HG03159 (cell line): ENCODE results near the gene ASXL2.
"Not testable (repeated sequence)": the region's sequence is repeated elsewhere in the genome, so short reads cannot be mapped to it uniquely, and the experiment has no call there.

ENCODE experiments used
- ATAC-seq: cut with Tn5 transposase; IDR thresholded peaks from one replicate; pipeline ENCODE4 v1.9.1; 2021; ENCODE audit warnings: mild to moderate bottlenecking, moderate library complexity; ENCODE audit not compliant: unreplicated experiment

ASXL2 gene

GRCh38 chr2:25838152-25838756, 40.0 kb downstream of the ASXL2 start:
- no peak for ATAC-seq

DNA sequence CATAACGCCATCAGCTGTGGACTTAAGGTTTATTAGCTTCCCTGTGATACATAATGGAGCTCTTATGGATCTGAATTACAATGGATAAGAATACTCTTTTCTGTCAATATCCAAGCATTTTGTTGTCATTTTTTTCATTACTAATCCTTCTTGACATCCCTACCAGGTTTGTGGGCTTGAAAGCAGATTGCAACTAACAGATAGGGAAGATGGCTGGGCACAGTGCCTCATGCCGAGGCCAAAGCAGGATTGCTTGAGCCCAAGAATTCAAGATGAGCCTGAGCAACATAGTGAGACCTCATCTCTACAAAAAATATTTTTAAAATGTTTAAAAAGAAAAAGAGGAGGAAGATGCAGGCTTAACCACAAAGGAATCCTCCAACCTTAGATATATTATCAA, 42.4 kb downstream of the ASXL2 start:
- no peak for ATAC-seq

DNA sequence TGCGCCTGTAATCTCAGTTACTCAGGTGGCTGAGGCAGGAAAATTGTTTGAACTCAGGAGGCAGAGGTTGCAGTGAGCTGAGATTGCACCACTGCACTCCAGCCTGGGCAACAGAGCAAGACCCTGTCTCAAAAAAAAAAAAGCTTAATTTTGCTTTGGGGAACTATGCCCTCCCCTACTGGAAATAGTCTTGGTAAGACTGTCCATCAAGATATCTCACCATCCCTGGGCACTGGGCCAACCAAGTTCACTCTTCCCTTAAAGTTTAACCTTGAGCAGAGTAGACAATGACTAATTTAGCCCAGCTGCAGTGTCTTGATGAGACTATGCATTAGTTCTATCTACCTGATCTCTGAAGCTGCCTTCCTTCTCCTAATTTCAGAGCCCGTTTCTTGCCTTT, 44.7 kb downstream of the ASXL2 start:
- no peak for ATAC-seq

- no peak for ATAC-seq
Measured at GRCh38 chr2:25832897-25833296, 45.4 kb downstream of the ASXL2 start.

DNA sequence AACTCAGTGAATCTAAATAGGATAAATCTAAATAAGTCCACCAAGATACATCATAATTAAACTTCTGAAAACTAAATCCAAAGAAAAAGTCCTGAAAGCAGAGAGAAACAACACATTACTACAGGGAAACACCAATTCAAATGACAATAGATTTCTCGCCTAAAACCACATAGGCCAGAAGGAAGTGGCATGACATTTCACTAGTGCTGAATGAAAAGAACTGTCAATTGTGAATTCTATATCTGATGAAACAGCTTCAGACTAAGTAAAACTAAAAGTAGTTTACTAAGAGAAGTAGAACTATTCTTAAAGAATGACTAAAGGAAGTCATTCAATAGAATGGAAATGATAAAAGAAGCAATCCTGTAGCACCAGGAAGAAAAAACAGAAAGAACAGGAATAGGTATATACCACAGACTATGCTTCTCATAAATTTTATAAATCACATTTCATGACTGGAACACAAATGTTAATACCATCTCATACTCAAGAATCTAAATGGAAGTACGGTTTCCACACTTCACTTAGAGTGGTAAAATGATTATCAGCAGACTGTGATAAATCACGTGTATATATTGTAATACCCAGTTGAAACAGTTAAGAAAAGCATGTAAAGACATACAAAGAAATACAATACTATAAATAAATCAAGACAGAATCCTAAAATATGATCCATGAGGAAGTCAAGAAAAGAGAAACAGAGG, 46.4 kb downstream of the ASXL2 start:
- ATAC-seq, result no peak

- no peak for ATAC-seq
Measured at GRCh38 chr2:25829828-25830227, 48.5 kb downstream of the ASXL2 start.

DNA sequence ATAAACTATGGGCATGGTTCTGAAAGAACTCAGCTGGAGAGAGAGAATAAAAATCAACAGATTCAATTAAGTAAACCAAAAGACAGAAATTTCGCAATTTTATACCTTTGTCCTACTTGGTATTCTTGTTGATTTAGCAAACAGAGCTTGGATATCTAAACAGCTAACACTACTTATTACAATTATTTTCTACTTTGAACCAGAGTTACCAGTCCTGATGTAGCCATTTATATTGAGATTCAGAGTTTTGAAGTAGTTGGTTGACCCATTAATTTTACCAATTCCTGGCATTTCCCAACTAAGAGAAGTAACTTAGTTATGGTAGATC, 48.9 kb downstream of the ASXL2 start:
- ATAC-seq, result no peak

- not testable (repeated sequence) for ATAC-seq
Measured at GRCh38 chr2:25828532-25829376, 49.5 kb downstream of the ASXL2 start.

DNA sequence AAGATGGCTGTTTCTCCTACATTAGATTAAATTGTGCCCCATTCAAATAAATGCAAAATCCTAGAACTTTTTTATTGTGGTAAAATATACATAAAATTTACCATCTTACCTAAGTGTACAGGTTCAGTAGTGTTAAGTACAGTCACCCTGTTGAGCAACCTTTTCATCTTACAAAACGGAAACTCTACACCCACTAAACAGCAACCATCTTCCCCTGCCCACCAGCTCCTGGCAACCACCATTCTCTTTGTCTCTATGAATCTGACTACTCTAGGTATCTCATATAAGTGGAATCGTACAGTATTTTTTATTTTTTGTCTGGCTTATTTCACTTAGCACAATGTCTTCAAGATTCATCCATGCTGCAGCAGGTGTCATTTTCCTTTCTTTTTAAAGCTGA, 53.0 kb downstream of the ASXL2 start:
- no peak for ATAC-seq

DNA sequence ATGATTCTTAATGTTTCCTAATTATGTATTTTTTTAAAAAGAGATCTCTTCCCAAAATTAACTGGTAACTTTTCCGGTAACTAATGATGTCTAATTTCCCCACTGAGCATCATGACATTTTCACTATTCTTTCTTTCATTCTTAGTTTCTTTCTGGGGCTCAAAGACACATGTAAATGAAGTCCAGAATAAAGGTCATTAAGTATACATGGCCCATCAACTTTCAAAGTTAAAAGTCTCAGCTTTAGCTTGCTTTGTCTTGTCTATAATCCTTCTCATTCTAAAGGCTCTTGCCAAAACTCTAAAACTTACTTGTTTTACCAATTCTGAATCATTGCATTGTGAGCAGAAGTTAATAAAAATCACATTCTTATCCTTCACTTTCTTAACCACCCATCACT, 53.6 kb downstream of the ASXL2 start:
- ATAC-seq, result no peak

DNA sequence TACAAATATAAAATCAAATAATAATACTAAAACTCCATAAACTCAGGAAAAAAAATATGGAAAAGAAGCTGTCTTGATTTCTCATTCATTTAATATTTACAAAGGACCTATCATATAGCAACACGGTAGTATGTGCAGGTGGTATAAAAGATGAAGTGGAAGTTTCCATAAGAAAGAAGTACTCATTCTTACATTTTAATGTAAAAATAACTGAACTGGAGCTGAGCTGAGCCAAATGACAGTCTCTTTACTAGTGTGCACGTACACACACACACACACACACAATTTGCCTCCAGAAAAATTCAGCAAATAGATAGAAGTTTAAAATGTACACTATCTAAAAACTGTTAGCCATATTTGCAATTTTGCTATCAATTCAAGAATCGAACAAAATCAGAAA, 54.1 kb downstream of the ASXL2 start:
- ATAC-seq, result no peak

DNA sequence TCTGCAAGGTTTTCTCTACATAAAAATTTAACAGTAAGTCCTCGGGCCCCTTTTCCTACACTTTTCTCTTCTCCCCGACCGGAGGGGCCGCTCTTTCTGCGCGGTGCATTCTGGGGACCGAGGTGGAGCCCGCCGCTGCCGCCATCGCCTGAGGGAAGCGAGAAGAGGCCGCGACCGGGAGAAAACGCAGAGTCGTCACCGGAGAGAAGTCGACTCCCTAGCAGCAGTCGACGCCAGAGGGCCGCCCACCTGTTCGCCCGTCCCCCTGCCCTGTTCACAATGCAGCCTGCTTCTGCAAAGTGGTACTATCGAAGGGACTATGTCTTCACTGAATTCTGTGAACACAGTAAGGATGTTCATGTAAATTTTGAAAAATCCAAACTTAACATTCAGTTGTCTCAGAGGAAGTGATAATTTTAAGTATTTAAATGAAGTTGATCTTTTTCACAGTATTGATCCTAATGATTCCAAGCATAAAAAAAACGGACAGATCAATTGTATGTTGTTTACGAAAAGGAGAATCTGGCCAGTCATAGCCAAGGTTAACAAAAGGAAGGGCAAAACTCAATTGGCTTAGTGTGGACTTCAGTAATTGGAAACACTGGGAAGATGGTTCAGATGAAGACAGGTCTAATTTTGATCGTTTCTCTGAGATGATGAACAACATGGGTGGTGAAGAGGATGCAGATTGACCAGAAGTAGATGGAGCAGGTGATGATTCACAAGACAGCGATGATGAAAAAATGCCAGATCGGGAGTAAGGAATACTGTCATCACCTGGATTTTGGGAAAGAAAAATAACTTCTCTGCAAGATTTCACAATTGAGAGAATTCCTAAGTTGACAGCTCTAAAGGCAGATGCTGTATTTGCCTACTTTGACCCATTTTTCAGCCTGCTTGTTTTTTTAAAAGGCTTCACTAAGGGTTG, 55.8 kb downstream of the ASXL2 start:
- ATAC-seq, result no peak

DNA sequence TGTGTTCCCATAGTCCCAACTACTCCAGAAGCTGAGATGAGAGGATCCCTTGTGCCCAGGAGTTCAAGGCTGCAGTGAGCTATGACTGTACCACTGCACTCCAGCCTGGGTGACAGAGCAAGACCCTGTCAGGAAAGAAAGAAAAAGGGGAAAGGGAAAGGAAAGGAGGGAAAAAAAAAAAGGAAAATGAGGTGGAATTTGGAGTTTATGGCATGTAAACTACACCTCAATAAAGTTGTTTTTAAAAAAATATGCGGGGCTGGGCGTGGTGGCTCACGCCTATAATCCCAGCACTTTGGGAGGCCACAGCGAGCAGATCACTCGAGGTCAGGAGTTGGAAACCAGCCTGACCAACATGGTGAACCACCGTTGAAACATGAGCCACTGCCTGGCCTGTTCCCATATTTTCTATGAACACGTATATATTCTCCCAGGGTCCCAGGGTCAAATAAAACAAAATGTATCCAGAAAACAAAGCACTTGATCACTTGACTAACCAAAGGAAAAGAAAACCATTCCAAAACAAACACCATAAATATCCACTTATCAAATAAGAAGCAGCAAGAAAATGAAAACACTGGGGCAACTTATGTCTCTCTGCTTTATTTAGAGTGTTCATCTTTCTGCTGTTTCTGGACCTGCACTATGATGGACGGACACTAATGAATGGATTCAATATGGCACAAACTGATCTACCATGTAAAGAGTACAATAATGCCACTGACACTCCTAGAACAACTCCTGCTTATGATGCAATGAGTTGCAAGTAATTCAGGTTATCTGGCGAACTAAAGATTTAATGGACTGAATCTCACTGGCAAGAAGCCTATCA, 56.8 kb downstream of the ASXL2 start:
- no peak for ATAC-seq

GRCh38 chr2:25819597-25820039, 58.7 kb downstream of the ASXL2 start:
- ATAC-seq, result no peak

GRCh38 chr2:25817630-25818029, 60.7 kb downstream of the ASXL2 start:
- peak; percentile 46 for ATAC-seq

- ATAC-seq, result no peak
Measured at GRCh38 chr2:25817006-25817405, 61.3 kb downstream of the ASXL2 start.

- no peak for ATAC-seq
Measured at GRCh38 chr2:25816249-25816648, 62.0 kb downstream of the ASXL2 start.

- ATAC-seq, result no peak
Measured at GRCh38 chr2:25814681-25815080, 63.6 kb downstream of the ASXL2 start.

DNA sequence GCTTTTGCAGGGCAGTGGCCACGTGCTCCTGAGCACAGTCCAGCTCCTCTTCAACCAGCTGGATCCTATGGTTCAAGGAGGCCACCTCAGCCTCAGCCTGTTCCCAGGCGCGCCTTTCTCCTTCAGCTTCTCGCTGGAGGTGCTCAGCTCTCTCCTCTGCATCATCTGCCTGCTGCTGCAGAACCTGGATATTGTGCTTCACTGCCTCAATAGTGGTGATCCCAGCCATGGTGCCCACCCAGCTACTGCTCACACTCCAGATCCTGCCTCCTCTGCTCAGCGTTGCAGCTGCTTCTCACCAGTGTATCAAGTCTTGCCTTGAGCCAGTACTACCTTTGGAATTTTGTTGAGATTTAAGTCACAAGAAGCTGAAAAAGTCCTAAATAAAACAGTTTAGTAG, 67.9 kb downstream of the ASXL2 start:
- ATAC-seq, result no peak

DNA sequence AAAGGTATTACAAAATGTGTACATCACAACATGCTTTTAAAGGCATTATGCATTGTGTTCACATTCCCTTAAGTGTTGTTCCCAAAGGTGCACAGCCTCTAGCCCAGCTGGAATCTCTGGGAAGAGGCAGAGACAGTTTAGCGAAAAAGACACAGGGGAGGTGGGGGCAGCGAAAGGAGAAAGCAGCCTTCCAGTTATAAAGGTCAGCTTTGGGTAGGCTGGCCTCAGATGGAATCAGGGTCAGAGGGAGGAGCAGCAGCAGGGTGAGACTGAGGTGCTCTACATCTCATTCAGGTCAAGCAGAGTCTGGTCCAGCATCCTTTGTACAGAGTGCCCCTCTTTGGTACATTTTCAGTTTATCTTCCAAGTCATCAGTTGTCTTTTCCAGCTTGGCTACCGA, 68.6 kb downstream of the ASXL2 start:
- no peak for ATAC-seq
